ENCODE results near the gene LRTM1.

GRCh38 chr3:54970895-54971294, 43.0 kb upstream of the LRTM1 start:
- TF ChIP-seq CTCF (IDR thresholded peaks at IDR 0.05) = no peak
- TF ChIP-seq POLR2AphosphoS5 (IDR thresholded peaks at IDR 0.05) = no peak
- no peak for TF ChIP-seq EP300 (IDR thresholded peaks at IDR 0.05; ENCODE audit: low read depth)
